D721Med (cell line): Measurements from ENCODE around the gene SACS.

ENCODE experiments used
- DNase-seq: peaks from one replicate; pipeline ENCODE4 v3.0.0; 2011; ENCODE audit warnings: low spot score; ENCODE audit not compliant: insufficient read length
- FAIRE-seq: peaks from 2 replicates; lab custom pipeline; 2011; peaks lifted over from hg19 to GRCh38; lab: Jason Lieb, UNC
- TF ChIP-seq, protein P1 (sequence below): IDR thresholded peaks from 2 replicates; pipeline ENCODE4 v1.5.1; 2012; ENCODE audit warnings: mild to moderate bottlenecking, control low read depth; ENCODE audit not compliant: insufficient read depth; ENCODE audit errors: missing control alignments

Gene SACS

DNA sequence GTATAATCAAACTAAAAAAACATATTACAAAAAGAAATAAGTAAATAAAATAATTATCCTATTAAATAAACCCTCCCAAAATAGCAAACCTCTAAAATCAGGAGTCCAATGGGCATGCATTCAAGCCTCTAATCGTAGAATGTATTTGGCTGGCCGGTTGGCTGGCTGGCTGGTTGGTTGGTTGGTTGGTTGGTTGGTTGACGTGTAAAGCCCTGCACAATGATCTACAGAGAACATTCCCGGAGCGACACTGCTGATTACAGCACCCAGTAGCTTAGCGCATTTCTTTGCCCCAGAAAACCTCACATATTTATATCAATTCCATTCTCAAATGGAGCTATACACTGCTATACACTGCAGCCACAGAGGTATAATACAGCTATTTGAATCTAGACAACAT is 65.6 kb downstream of the SACS start:
- TF ChIP-seq, protein P1, sequence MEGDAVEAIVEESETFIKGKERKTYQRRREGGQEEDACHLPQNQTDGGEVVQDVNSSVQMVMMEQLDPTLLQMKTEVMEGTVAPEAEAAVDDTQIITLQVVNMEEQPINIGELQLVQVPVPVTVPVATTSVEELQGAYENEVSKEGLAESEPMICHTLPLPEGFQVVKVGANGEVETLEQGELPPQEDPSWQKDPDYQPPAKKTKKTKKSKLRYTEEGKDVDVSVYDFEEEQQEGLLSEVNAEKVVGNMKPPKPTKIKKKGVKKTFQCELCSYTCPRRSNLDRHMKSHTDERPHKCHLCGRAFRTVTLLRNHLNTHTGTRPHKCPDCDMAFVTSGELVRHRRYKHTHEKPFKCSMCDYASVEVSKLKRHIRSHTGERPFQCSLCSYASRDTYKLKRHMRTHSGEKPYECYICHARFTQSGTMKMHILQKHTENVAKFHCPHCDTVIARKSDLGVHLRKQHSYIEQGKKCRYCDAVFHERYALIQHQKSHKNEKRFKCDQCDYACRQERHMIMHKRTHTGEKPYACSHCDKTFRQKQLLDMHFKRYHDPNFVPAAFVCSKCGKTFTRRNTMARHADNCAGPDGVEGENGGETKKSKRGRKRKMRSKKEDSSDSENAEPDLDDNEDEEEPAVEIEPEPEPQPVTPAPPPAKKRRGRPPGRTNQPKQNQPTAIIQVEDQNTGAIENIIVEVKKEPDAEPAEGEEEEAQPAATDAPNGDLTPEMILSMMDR: no peak
- DNase-seq: no peak
- FAIRE-seq: no peak

- TF ChIP-seq, protein P1: no peak
- DNase-seq (no peak), FAIRE-seq (no peak)
Measured at GRCh38 chr13:23365652-23366051, 67.8 kb downstream of the SACS start.

- FAIRE-seq: no peak
- TF ChIP-seq, protein P1: no peak
- no peak for DNase-seq
Measured at GRCh38 chr13:23359882-23360281, 73.6 kb downstream of the SACS start.

GRCh38 chr13:23357349-23357748 is 76.2 kb downstream of the SACS start:
- TF ChIP-seq, protein P1: no peak
- no peak for FAIRE-seq
- DNase-seq: no peak

GRCh38 chr13:23356368-23356767 is 77.1 kb downstream of the SACS start:
- TF ChIP-seq, protein P1: no peak
- FAIRE-seq (no peak), DNase-seq (no peak)

- FAIRE-seq (no peak), DNase-seq (no peak)
- TF ChIP-seq, protein P1: no peak
Measured at GRCh38 chr13:23354520-23354919, 79.0 kb downstream of the SACS start.

DNA sequence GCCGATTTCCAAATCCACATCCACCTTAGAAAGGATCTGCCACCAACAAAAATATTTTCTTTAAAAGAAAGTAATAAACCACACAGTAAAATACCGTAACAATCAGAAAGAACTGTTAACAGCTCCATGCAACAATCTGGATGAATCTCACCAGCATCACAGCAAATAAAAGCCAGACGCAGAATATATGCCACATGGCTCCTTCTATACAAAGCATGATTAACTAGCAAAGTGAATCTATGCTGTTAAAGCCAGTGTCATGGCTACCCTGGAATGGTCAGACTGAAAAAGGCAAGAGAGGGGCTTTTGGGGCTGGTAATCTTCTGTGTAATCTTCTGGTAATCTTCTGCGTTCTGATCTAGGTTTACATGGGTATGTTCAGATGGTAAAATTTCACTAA is 81.3 kb downstream of the SACS start:
- TF ChIP-seq, protein P1: no peak
- DNase-seq (no peak), FAIRE-seq (no peak)
